MM.1S (cell line): ENCODE data around the gene NAIP.
"Not testable (repeated sequence)": the region's sequence is repeated elsewhere in the genome, so short reads cannot be mapped to it uniquely, and the experiment has no call there.

ENCODE experiments used
- DNase-seq: peaks from one replicate; pipeline ENCODE4 v3.0.0-alpha.2; 2015
- H2AFZ ChIP-seq: fragments of 300-600 bp; sonication (generic); 2 replicates; pipeline ENCODE4 v1.6.0; 2016; ENCODE audit warnings: antibody characterized with exemption, low read length
- H3F3A ChIP-seq: fragments of 300-600 bp; sonication (generic); 2 replicates; pipeline ENCODE4 v1.6.1; 2016; ENCODE audit warnings: mild to moderate bottlenecking, antibody characterized with exemption, low read length, moderate library complexity, mixed read lengths; ENCODE audit not compliant: insufficient read depth
- H3K27ac ChIP-seq: fragments of 300-600 bp; sonication (generic); 2 replicates; pipeline ENCODE4 v1.5.1; 2016; ENCODE audit warnings: mild to moderate bottlenecking, low read length
- H3K27me3 ChIP-seq: fragments of 300-600 bp; sonication (generic); replicated peaks from 2 replicates; pipeline ENCODE4 v1.6.0; 2016; ENCODE audit warnings: low read length; ENCODE audit not compliant: insufficient read depth
- H3K36me3 ChIP-seq: fragments of 300-600 bp; sonication (generic); replicated peaks from 2 replicates; pipeline ENCODE4 v1.6.1; 2016; ENCODE audit warnings: mild to moderate bottlenecking, low read length, mixed read lengths; ENCODE audit not compliant: insufficient read depth
- H3K4me1 ChIP-seq: fragments of 300-600 bp; sonication (generic); 2 replicates; pipeline ENCODE4 v1.6.1; 2016; ENCODE audit warnings: low read length, mixed read lengths
- H3K4me2 ChIP-seq: fragments of 300-600 bp; sonication (generic); 2 replicates; pipeline ENCODE4 v1.6.0; 2016; ENCODE audit warnings: low read depth, low read length
- H3K4me3 ChIP-seq: fragments of 300-600 bp; sonication (generic); 2 replicates; pipeline ENCODE4 v1.5.1; 2016; ENCODE audit warnings: low read length, mixed read lengths
- H3K79me2 ChIP-seq: fragments of 300-600 bp; sonication (generic); 2 replicates; pipeline ENCODE4 v1.6.1; 2016; ENCODE audit warnings: mixed run types, low read length, mixed read lengths
- H3K9ac ChIP-seq: fragments of 300-600 bp; sonication (generic); 2 replicates; pipeline ENCODE4 v1.6.1; 2016; ENCODE audit warnings: low read length, mixed read lengths
- H3K9me2 ChIP-seq: fragments of 300-600 bp; sonication (generic); replicated peaks from 2 replicates; pipeline ENCODE4 v1.6.1; 2016; ENCODE audit warnings: mild to moderate bottlenecking, low read length, mixed read lengths; ENCODE audit not compliant: insufficient read depth
- H3K9me3 ChIP-seq: fragments of 300-600 bp; sonication (generic); replicated peaks from 2 replicates; pipeline ENCODE4 v1.6.1; 2016; ENCODE audit warnings: mild to moderate bottlenecking, low read length, mixed read lengths; ENCODE audit not compliant: insufficient read depth
- H4K20me1 ChIP-seq: fragments of 300-600 bp; sonication (generic); 2 replicates; pipeline ENCODE4 v1.6.1; 2016; ENCODE audit warnings: mild to moderate bottlenecking, low read length, moderate library complexity, mixed read lengths; ENCODE audit not compliant: insufficient read depth

Gene NAIP

DNA sequence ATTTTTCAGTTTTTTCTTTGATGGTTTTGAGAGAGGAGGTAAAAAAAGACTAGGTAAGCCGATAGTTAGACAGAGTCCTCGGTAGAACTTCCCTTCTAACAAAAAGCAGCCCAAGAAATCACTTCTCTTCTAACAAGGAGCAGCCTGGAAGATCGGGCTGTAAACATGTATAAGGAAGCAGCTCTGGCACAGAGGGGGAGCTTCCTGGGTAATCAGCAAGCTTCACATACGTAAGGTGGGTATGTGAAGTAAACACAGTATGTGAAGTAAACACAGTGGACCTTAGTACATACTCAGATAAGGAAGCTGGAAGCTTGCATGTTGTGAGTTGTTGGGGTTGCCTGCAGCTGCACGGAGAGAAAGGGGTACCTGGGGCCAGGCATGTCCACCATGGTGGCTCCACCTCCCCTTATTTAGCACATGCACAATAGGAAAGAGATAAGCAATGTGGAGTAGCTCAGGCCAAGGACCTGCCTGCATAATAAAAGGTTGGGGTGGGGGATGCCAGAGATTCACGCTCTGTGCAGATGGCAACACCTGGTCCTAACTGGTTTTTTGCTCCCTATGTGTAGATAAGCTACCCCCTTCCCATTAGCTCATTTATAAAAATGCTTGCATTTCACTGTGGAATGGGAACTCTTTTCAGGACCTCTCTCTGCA, 93.3 kb downstream of the NAIP start:
- H3K9ac ChIP-seq, H3K4me3 ChIP-seq, H3K9me3 ChIP-seq, H3K4me2 ChIP-seq, H3K79me2 ChIP-seq, DNase-seq, H3K9me2 ChIP-seq, H4K20me1 ChIP-seq, H3K36me3 ChIP-seq, H3K4me1 ChIP-seq, H3K27ac ChIP-seq, H3F3A ChIP-seq, H2AFZ ChIP-seq, H3K27me3 ChIP-seq: not testable (repeated sequence)

DNA sequence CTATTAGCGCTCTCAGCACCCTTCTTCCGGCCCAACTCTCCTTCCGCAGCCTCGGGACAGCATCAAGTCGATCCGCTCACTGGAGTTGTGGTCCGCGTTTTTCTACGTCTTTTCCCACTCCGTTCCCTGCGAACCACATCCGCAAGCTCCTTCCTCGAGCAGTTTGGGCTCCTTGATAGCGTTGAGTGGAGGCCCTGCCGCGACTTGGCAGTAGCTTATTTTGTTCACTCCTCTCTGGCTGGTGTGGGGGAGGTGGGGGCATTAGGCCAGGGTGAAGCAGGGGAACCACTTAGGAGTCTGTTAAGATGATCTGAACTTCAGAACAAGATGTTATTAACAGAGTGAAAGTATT, 100.0 kb downstream of the NAIP start:
- not testable (repeated sequence) for H3K27me3 ChIP-seq, H3K79me2 ChIP-seq, H4K20me1 ChIP-seq, H3K4me2 ChIP-seq, H3F3A ChIP-seq, DNase-seq, H3K9me2 ChIP-seq, H3K4me1 ChIP-seq, H3K4me3 ChIP-seq, H3K36me3 ChIP-seq, H3K27ac ChIP-seq, H2AFZ ChIP-seq, H3K9ac ChIP-seq, H3K9me3 ChIP-seq
